Uterus (tissue), 2 donors: ENCODE measurements around the gene GBP7.

ENCODE experiments used
- POLR2A ChIP-seq, 2 donors: fragments of 450-650 bp; IDR thresholded peaks; one replicate each; pipeline ENCODE4 v1.6.1; 2016; ENCODE audit warnings: antibody characterized with exemption in 2 of 2, mild to moderate bottlenecking in 1 of 2, moderate library complexity in 1 of 2
- TF ChIP-seq, protein P1 (sequence below), 4 experiments: fragments of 200-600 bp in 2 of 4; fragments of 450-650 bp in 2 of 4; sonication (generic) in 2 of 4; IDR thresholded peaks; one replicate each; pipeline ENCODE4 v1.5.1; 2016 to 2019; ENCODE audit warnings: antibody characterized with exemption in 4 of 4, mild to moderate bottlenecking in 2 of 4, moderate library complexity in 1 of 4

GRCh38 chr1:89085781-89086180 is 90.0 kb downstream of the GBP7 start:
- TF ChIP-seq, protein P1, sequence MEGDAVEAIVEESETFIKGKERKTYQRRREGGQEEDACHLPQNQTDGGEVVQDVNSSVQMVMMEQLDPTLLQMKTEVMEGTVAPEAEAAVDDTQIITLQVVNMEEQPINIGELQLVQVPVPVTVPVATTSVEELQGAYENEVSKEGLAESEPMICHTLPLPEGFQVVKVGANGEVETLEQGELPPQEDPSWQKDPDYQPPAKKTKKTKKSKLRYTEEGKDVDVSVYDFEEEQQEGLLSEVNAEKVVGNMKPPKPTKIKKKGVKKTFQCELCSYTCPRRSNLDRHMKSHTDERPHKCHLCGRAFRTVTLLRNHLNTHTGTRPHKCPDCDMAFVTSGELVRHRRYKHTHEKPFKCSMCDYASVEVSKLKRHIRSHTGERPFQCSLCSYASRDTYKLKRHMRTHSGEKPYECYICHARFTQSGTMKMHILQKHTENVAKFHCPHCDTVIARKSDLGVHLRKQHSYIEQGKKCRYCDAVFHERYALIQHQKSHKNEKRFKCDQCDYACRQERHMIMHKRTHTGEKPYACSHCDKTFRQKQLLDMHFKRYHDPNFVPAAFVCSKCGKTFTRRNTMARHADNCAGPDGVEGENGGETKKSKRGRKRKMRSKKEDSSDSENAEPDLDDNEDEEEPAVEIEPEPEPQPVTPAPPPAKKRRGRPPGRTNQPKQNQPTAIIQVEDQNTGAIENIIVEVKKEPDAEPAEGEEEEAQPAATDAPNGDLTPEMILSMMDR (IDR thresholded peaks at IDR 0.05) = peak; percentile 26 to 67 (median 38)
- no peak for TF ChIP-seq POLR2A (IDR thresholded peaks at IDR 0.05)
